ENCODE data around the gene TRIM17.

The TRIM17 gene

GRCh38 chr1:228376651-228377631, 39.7 kb downstream of the TRIM17 start:
- no peak for DNase-seq

- DNase-seq, result no peak
Observed at GRCh38 chr1:228376262-228376628, 40.4 kb downstream of the TRIM17 start.

GRCh38 chr1:228375578-228376261, 40.9 kb downstream of the TRIM17 start:
- no peak for DNase-seq

GRCh38 chr1:228374711-228375577, 41.7 kb downstream of the TRIM17 start:
- DNase-seq, result no peak

GRCh38 chr1:228373681-228374571, 42.7 kb downstream of the TRIM17 start:
- DNase-seq, result no peak

- DNase-seq, result no peak
Observed at GRCh38 chr1:228373004-228373680, 43.5 kb downstream of the TRIM17 start.

GRCh38 chr1:228372183-228373003, 44.3 kb downstream of the TRIM17 start:
- no peak for DNase-seq

- no peak for DNase-seq
Observed at GRCh38 chr1:228371741-228372182, 44.9 kb downstream of the TRIM17 start.

GRCh38 chr1:228370941-228371740, 45.5 kb downstream of the TRIM17 start:
- no peak for DNase-seq

GRCh38 chr1:228370439-228370940, 46.2 kb downstream of the TRIM17 start:
- no peak for DNase-seq

GRCh38 chr1:228369608-228370438, 46.8 kb downstream of the TRIM17 start:
- DNase-seq, result no peak

- no peak for DNase-seq
Observed at GRCh38 chr1:228368801-228369607, 47.7 kb downstream of the TRIM17 start.

GRCh38 chr1:228367798-228368791, 48.6 kb downstream of the TRIM17 start:
- DNase-seq, result no peak

- DNase-seq, result no peak
Observed at GRCh38 chr1:228366866-228367741, 49.6 kb downstream of the TRIM17 start.

All from NCI-H446 treated with DMSO at 0.1 percent for 48 hours (cell line).